ENCODE results near the gene CDC123.
"Not testable (repeated sequence)": the region's sequence is repeated elsewhere in the genome, so short reads cannot be mapped to it uniquely, and the experiment has no call there.

Gene CDC123

DNA sequence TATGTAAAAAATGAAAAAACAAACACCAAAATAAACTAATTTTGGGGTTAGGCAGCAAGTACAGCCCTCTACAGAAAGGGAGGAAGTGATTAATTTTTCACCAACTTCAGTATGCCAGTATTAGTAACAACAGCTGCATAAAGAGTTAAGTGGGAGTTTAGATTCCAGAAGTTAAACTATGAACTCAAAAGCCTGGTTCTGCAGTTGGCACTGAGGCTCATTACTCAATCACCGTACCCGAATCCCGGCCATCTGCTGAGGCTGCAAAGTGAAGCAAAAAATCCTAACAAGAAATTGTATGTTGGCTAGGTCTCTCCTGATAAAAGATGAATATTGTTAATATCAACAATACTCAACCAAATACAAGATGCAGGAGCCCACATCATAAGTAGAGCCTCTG is 4.3 kb upstream of the CDC123 start:
- DNase-seq (ENCODE audit: low read depth) = no peak

DNA sequence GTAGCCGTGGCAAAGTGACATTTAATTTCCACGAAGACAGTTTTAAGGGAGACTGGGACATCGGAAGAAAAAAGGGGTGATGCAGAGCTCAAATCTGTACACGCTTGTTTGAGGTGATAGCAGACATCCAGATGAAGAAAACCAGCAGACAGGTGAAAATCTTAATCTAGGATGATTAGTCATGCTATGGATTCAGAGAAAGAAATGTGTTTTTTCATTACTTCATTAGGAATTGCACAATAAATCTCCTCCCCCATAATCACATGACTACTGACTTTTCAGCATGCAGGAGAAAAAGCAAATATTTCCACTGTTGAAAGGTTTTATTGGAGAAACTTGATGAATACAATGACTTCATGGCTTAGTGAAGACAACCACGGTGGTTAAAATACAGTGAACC is 2.8 kb upstream of the CDC123 start:
- DNase-seq (ENCODE audit: low read depth) = no peak

GRCh38 chr10:12194752-12195271 is 1.2 kb upstream of the CDC123 start:
- DNase-seq (ENCODE audit: low read depth) = no peak

DNA sequence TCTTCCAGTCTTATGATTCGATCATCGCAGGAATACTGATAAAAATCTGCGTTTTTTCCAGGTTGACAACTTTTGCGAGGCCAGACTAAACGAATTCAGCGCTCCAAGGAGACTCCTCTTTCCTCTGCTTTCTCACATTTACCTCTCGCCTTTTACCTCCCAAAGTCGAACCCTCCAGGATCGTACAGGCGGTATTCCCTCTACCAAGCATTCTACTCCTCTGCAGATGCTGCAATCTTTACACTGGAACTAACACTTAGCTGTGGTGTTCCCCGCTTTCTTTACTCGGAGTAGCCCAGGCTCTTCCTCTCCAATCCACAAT is 746 bp upstream of the CDC123 start:
- no peak for DNase-seq (ENCODE audit: low read depth)

GRCh38 chr10:12196531-12197211 is 683 bp downstream of the CDC123 start:
- no peak for DNase-seq (ENCODE audit: low read depth)

DNA sequence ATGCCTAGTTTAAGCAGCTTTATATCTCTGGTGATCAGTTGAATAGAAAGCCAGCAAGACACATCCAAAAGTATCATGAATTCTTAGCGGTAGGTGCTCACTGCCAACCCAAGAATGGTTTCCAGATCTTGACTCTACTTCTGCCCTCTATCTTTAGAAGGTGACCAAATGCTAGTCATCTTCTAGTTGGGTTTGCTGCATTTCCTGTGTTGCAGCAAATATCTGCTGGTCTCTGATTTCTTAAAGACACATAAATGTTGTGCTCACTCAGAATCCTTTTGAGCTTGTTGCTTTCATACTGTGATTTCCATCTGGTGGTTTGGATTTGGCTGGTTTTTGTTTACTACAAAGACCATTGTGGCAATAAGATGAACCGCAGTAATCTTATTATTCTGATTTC is 2.2 kb downstream of the CDC123 start:
- DNase-seq (ENCODE audit: low read depth) = no peak

DNA sequence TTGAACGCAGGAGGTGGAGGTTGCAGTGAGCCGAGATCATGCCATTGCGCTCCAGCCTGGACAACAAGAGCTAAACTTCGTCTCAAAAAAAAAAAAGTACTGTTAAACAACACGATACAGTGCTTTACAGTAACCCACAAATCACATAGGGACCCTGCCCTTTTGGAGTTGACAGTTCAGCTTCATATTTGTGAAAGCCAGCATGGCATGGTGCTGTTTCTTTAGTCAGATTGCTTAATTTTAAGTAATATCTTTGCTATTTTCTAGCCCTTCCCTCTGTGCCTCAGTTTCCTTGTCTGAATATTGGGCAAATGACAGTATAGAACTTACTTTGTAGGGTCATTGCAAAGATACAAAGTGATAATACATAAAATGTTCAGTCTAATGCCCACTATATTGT is 4.9 kb downstream of the CDC123 start:
- no peak for DNase-seq (ENCODE audit: low read depth)

DNA sequence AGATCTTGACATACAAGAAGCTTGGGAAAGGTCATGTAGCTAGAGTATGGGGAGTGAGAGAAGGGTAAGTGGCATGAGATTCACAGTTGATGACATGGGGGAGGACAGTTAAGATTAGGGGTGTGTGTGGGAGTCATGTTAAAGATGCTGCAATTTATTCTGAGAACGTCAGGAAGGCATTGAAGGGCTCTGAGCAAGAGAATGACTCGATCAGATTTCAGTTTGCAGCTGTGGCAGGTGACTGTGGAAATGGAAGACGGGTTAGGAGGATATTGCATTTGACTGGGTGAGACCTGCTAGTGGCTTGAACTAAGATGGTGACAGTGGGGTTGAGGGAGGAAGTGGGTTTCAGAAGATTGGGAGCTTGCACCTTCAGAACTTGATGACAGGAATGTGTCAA is 5.6 kb downstream of the CDC123 start:
- no peak for DNase-seq (ENCODE audit: low read depth)

GRCh38 chr10:12202226-12202625 is 6.2 kb downstream of the CDC123 start:
- no peak for DNase-seq (ENCODE audit: low read depth)

- no peak for DNase-seq (ENCODE audit: low read depth)
These were observed 9.1 kb downstream of the CDC123 start for GRCh38 chr10:12205082-12205481.

DNA sequence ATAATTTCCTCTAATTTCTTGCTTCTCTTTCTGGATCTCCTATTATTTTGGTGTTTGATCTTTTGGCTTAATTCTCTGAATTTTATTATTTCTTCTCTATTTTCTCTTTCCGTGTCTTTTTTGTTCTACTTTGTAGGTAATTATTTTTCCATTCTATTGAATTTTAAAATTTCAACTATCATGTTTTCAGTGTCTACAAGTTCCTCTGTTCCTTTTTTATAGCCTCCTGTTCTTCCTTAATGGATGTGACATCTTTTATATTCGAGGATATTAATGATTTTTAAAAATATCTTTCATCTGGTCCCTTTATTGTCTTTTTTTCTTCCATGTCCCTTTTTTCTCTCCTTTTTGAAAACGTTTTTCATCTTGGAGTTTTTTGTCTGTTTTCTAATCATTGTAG is 11.1 kb downstream of the CDC123 start:
- DNase-seq (ENCODE audit: low read depth) = no peak

- DNase-seq (ENCODE audit: low read depth) = no peak
These were observed 12.5 kb downstream of the CDC123 start for GRCh38 chr10:12208460-12208859.

DNA sequence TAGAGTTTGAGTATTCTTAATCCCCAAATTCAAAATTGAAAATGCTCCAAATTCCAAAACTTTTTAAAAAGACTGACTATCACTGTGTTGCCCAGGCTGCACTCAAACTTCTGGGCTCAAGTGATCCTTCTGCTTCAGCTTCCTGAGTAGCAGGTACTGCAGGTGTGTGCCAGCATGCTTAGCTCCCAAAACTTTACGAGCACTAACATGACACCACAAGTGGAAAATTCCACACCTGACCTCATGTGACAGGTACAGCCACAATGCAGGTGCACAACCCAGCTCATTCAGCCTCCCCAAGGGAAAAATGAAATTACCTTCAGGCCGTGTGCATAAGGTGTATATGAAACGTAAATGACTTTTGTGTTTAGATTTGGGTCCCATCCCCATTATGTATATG is 16.5 kb downstream of the CDC123 start:
- no peak for DNase-seq (ENCODE audit: low read depth)

- DNase-seq (ENCODE audit: low read depth) = no peak
These were observed 17.6 kb downstream of the CDC123 start for GRCh38 chr10:12213621-12214020.

- no peak for DNase-seq (ENCODE audit: low read depth)
These were observed 18.1 kb downstream of the CDC123 start for GRCh38 chr10:12214093-12214492.

GRCh38 chr10:12214763-12215218 is 18.8 kb downstream of the CDC123 start:
- no peak for DNase-seq (ENCODE audit: low read depth)

DNA sequence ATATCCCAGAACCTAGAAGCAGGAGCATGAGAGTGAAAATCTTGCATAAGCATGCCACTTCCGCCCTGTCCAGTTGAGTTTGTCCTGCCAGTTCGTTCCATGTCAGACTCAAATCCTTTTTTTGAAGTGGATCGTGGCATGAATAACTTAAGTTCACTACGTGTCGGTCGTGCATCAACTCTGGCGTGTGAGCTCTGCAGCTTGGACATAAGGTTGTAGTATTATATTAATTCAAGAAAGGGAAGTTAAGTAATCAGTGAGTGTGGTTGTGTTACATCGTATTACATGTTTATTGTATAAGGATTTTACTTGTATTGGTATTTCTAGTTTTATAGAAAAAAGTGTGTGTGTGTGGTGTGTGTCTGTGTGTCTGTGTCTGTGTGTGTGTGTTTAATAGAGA is 23.0 kb downstream of the CDC123 start:
- DNase-seq (ENCODE audit: low read depth) = no peak

DNA sequence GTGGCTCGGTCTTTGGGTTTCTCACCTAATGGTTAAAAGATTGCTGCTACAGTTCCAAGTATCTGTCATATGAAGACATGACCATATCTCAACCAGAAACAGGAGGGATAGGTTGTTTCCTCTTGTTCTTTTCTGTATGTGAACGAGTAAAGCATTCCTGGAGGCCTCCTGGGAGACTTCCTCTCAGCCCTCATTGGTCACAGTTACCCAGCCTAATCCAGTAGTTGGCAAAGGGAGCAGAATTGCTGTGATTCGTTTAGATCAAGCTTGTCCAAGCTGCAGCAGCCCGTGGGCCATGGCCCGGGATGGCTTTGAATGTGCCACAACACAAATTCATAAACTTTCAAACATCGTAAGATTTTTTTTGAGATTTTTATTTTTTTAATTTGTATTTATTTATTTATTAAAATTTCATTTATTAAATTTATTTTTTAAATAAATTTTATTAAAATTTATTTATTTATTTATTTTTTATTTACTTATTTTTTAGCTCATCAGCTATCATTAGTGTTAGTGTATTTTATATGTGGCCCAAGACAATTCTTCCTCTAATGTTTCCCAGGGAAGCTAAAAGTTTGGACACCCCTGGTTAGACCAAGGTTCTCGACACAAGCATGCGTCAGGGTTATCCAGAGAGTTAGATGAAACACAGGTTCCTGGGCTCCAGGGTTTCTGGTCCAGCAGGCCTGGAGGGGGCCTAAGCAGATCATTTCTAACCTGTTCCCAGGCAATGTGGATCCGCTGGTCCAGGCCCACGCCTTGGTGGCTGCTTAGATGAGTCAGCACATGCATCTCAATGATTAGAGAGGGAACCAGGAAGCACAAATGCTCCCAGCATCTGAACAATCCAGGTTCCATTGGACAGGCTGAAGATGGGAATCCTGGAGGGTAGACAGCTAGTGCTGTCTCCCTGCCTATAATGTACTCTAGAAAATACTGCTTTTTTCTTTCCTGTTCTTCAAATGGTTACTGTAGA is 25.6 kb downstream of the CDC123 start:
- DNase-seq (ENCODE audit: low read depth) = no peak

DNA sequence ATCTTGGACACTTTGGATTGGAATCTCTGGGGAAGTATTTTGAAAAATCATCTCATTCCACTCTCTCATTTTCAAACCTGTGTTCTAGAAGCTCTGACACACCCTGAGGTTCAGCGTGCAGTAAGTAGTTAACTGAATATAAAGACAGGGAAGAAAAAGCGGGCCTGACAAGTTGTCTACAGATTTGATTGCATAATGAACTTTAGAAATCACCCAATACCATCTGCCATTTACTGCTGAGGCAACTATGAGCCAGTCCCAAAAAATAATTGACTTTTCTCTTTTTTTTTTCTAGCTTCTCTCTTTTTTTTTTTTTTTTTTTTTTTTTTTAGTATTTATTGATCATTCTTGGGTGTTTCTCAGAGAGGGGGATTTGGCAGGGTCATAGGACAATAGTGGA is 29.5 kb downstream of the CDC123 start:
- DNase-seq (ENCODE audit: low read depth) = no peak

- DNase-seq (ENCODE audit: low read depth) = not testable (repeated sequence)
These were observed 30.4 kb downstream of the CDC123 start for GRCh38 chr10:12226438-12226837.

DNA sequence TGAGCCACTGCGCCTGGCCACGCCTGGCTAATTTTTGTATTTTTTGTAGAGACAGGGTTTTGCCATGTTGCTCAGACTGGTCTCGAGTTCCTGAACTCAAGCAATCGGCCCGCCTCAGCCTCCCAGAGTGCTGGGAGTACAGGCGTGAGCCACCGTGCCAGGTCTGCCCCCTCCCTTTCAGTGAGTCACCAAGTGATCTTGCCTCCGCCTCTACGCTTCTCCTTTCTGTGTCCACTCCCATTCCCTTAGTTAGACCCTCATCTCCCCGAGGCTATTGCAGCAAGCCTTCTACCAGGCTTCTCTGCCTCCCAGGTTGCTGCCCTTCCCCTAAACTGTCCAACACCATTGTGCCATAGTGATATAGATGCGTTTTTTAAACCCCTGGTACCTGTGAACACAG is 32.9 kb downstream of the CDC123 start:
- DNase-seq (ENCODE audit: low read depth) = no peak

- not testable (repeated sequence) for DNase-seq (ENCODE audit: low read depth)
These were observed 38.7 kb downstream of the CDC123 start for GRCh38 chr10:12234687-12235086.

- DNase-seq (ENCODE audit: low read depth) = no peak
These were observed 39.2 kb downstream of the CDC123 start for GRCh38 chr10:12235116-12235694.
